C1 segment of cervical spinal cord (tissue), 14 donors: ENCODE measurements around the gene ARTN.

Source experiments
- DNase-seq, 14 donors: peaks; one replicate each; lab custom pipeline; 2025; lab: John Stamatoyannopoulos, UW

Gene ARTN, protein sequence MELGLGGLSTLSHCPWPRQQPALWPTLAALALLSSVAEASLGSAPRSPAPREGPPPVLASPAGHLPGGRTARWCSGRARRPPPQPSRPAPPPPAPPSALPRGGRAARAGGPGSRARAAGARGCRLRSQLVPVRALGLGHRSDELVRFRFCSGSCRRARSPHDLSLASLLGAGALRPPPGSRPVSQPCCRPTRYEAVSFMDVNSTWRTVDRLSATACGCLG

DNA sequence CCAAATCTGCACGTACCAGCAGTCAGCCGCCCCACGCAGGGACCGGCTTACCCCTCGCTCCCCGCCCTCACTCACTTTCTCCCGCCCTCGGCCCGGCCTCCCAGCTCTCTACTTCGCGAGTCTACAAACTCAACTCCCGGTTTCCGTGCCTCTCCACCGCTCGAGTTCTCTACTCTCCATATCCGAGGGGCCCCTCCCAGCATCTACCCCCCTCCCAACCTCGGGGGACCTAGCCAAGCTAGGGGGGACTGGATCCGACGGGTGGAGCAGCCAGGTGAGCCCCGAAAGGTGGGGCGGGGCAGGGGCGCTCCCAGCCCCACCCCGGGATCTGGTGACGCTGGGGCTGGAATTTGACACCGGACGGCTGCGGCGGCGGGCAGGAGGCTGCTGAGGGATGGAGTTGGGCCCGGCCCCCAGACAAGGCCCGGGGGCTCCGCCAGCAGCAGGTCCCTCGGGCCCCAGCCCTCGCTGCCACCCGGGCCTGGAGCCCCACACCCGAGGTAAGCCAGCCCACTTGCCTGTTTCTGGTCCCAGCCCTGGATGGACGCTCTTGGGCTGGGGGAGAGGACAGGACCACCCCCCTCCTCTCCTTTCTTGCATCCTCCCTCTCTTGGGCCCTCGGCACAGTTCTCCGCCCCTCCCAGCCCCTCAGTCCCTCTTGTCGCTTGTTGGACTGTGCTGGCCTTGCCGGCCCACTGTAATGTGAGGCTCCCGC is at the start of gene ARTN:
Gene ARTN, plus strand, starts transcription at position 416 of the 715 bp plus-strand sequence. CDS start 1,856 bp downstream, outside the sequence.
- DNase-seq, result no peak

DNA sequence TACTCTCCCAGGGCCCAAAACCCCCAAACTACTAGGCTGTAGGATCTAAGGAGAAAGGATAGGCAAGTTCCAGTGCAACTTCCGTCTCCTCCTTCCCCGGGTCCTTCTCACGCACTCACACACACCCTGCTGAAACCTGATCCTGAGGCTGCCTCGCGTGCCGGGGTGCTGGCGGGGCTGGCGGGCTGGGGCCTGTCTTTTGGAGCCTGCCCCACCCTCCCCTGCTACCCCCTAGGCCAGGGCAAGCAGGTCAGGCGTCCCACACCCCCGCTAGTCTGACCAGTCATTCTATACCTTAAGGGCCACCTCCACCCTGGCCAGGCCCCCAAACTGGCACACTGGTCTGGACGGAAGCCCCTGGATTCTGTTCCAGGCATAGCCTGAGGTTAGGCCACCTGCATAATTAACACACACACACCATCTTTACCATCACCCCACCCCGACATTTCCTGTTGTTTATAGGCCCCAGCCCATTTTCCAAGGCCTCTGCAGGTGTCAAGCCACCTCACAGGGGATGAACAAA is 48.3 kb upstream of the ARTN start:
- no peak for DNase-seq

DNA sequence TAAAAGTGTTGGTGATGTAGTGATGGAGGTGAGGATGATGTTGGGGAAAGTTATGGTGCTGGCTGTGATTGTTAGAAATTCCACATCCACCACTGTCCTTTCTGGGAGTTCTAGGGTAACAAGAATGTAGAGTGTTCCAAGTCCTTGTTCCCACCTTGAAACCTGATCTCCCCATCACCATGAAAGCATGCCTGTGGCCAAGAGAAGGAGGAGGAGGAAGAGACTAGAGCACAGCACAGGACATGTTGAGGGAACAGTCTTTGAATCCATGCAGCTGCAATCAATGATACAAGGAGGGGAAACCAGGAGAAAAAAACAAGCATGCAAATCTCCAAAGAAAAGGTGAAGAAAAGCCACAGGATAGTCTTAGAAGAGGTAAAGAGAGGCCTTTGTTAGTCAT is 45.9 kb upstream of the ARTN start:
- DNase-seq, result no peak

DNA sequence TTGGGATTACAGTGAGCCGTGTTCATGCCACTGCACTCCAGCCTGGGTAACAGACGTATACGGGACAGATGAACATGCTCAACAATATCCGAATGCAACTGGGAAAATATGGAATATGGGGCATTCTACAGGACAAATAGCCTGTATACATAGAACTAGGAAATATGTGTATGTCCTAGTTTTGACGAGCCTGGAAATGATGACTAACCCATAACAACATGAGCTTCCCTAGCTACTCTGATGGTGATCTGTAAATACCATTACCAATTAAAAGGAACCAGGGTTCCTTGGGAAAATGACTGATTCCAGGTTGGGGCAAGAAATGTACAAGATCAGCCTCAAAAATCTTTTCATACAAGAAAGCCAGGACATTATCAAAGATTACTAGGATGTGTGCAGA is 42.8 kb upstream of the ARTN start:
- no peak for DNase-seq

DNA sequence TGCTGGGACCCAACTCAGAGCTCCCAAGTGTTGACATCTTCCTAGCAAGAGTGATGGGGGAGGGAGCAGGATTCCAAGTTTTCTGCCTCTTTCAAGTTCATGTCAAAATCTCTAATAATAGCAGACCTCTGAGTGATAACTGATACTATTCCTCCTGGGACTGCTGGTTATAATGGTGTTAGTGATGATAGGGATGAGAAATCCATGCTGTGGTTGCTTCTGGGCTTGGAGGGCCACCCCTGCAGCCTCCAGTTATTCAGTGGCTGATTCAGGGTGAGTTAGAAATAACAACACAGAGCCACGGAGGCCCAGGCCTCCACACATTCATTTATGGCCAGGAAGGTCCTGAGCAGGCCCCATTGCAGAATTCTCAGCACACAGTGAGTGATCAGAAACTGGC is 40.6 kb upstream of the ARTN start:
- DNase-seq, result no peak

DNA sequence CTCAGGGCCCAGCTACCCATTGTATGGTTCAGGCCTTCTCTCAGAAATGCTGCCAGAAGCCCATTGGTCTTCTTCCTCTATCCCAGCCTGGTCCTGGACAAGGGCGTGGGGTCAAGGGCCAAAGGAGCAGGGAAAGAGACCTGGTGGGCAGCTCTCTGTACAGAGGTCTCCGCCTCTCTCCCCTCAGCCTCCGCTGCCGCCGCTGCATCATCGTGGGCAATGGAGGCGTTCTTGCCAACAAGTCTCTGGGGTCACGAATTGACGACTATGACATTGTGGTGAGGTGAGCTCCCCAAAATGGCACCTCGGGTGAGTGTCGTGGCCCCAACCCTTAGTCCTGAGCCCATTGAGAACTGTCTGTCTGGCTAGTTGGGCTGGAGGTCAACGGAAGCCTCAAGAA is 34.6 kb upstream of the ARTN start:
- no peak for DNase-seq

DNA sequence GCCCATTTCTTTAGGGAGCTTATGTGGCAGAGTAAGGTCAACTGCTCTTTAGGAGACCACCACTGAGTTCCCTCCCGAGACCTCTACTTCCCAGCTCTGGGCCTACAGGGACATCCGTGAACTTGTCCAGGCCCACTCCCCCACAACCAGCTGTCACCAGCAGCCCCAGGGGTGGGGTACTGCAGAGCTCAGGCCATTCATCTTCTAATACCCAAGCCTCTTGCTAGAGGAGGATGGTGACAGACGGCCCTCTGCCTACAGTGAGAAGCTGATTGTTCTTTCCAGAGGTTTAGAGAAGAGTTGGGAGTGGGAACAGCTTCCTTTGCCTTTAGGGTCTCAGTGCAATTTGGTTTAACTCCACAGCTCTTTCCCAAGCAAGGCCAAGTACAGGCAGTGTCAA is 33.2 kb upstream of the ARTN start:
- DNase-seq, result no peak

DNA sequence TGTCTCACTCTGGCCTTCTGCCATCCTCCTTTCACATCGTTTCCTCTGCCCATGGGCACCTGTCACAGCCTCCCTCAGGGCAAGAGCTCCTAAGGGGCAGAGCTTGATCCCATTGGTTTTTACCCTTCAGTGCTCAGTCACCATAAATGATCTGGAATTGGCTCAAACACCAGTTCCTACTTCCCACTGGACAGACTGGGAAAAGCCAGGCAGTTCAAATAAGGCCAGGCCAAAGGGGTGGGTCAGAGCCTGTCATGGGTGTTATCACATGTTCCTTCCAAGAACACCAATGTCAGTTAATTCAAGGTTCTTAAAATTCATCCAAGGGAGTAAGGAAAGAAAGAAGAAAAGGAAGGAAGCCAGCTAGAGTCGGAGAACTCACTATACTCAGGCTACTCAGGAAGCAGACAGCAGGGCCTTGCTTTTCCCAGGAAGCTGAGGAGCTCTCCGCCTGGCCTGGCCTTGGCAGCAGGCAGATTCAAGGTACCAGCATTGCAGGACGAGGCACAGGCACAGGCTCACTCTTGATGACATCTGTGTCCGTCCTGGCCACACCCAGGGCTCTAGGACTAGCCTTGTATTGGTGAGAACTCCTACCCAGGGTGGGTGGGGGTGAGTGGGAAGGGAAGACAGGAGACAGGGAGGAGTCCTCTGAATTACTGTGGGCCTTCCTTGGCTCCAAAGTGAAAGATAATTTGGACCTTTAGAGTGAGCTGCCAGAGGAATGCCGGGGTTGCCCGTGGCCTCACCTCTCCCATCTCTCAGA is 32.2 kb upstream of the ARTN start:
- no peak for DNase-seq

DNA sequence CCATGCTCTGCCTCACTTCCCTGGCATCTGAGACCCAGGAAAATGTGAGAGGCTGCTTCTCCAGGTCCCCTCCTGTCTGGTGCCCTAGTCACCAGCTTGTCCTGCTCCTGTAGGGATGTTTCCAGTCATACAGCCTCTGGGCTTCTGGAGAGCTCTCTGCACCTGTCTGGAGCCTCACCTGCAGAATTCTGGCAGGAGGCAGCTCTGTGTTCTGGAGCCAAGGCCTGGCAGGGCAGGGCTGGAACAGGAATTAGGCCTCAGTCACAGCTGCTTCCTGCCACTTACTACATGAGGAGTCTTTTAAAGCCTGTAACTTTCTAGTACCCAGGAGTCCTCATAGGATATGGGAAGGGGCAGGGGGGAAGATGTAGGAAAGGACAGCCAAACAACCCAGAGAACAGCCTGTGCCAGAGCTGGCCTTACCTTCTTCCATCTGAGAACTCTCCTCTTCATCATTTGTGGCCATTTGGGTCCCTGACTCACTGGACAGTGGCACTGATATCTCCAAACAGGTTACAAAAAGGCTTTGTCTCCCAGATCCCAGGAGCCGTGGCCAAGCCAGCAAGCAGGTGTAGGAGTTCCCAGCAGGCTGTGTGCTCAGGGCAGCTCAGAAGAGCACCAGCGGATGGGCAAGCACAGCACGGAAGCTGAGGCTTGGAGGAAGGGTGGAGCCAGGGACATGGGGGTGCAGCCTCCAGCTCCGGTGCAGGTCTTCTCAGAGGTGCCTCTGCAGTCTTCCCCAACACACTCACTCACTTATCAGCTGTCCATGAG is 31.4 kb upstream of the ARTN start:
- no peak for DNase-seq

DNA sequence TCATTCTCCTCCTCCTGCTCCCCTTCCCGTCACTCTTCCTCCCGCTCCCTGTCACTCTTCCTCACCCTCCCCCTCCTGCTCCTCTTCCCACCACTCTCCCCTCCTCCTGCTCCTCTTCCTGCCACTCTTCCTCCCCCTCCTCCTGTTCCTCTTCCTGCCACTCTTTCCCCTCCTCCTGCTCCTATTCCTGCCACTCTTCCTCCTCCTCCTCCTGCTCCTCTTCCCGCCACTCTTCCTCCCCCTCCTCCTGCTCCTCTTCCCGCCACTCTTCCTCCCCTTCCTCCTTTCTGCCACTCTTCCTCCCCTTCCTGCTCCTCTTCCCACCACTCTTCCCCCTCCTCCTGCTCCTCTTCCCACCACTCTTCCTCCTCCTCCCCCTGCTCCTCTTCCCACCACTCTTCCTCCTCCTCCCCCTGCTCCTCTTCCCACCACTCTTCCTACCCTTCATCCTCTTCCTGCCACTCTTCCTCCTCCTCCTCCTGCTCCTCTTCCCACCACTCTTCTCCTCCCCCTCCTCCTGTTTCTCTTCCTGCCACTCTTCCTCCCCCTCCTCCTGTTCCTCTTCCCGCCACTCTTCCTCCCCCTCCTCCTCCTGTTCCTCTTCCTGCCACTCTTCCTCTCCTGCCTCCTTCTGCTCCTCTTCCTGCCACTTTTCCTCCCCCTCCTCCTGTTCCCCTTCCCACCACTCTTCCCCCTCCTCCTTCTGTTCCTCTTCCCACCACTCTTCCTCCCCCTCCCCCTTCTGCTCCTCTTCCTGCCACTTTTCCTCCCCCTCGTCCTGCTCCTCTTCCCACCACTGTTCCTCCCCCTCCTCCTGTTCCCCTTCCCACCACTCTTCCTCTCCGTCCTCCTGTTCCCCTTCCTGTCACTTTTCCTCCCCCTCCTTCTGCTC is 28.7 kb upstream of the ARTN start:
- DNase-seq, result no peak

DNA sequence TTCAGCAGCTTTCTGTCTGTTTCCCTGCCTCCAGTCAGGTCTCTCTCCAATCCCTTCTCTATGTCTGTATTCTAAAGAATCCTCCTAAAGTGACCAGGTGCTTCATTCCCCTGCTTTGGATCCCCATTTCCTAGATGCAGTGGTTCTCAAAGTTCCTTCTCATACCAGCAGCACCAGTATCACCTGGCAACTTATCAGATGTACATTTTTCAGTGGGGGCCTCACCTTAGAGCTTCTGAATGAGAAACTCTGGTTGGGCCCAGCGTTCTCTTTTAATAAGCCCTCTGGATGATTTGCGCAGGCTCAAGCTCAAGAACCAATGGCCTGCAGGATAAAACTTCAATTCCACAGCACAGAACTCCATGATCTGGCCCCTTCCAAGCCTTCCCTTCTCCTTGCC is 25.4 kb upstream of the ARTN start:
- no peak for DNase-seq

DNA sequence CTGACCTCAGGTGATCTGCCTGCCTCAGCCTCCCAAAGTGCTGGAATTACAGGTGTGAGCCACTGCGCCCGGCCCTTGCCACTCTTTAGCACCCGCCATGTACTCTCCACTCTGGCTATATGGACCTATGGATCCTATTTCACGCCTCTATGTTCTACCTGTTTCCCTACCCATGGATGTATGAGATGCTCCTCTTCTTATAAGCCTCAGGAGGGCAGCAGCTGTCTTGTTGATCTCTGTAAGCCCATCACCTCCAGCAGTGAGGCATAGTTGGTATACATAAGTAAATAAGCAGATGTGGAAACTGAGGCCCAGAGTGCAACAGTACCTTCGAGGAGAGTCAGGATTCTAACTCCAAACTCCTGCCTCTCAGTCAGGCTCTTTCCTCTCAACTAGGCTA is 24.7 kb upstream of the ARTN start:
- DNase-seq, result no peak

DNA sequence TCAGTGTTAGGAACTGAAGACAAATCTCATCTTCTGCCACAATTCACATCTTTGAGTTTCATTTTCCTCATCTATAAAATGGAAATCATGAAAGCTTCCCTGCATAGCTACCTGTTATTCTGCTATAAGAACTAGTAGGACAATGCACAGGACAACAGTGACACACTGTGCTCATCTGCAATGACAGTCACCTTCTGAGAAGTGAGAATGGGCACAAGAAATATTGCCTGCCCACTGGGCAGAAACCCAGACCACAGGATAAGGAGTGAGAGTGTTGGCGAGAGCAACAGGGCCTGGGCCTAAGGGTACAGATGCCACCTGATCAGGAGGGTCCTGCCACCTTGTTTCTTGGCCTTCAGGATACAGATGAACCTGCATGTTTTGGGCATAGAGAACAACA is 23.3 kb upstream of the ARTN start:
- no peak for DNase-seq

DNA sequence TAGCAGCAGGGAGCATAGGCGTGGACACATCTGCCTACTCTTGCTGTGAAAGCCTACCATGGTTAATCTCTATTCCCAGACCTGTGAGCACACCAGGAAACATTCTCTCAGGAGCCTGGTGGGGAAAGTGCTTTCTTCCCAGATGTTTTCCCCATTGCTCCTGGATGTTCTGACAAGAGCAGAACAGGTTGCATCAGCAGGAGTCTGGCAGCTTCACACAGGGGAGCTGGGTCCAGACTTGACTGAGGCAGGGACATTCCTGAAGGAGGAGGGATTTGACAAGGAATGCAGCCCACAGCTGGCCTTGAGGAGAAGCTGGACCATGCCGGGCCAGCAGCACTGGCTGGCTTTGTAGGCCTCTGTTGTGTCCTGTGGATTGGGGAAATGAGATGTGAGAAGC is 21.0 kb upstream of the ARTN start:
- no peak for DNase-seq

DNA sequence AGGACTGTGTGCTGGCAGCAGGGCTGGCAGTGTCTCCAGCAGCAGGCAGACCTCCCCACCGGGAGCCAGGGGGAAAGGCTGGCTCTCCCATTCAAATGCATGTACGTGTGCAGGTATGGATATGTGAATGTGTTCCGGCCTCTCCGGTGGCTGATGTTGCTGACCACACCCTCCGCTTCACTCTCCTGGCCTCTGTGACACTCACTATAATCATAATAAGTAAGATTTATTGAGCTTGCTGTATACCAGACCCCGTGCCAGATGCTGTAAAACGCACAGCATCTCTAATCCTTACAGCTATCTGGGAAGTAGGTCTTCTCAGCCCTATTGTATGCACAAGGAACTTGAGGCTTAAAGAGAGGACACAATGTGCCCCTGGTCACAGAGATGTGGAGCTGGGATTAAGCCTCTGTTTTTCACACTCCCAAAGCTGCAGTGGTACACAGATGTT is 20.5 kb upstream of the ARTN start:
- no peak for DNase-seq

DNA sequence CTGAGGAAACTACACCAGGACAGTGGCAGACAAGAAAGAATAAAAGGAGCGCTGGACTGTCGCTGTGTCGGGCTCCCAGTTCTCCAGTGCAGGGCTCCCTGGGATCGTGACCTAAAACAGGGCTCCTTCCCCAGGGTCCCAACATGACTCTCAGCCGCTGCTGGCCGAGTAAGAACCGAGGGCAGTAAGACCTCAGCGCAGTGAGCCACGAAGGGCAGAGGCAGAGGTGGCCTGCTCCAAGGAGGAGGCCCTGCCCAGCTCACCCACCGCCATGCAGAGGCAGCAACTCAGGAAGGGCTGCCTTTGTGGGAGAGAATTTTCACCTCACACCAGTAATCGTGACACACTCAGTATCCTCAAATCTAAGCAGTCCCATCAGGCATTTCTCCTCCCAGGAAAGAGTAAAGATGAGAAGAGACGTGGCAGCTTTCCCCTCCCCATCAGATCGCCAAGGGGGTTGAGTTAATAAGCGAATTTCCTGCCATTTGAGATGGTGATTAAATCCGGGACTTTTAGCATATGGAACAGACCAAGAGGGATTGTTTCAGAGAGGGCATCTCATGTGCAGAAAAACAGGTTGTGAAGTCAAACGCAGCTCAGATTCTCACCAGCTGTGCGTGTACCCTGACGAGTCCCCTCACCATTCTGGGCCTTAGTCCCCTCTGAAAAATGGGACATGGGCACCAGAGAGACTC is 19.8 kb upstream of the ARTN start:
- DNase-seq, result no peak

DNA sequence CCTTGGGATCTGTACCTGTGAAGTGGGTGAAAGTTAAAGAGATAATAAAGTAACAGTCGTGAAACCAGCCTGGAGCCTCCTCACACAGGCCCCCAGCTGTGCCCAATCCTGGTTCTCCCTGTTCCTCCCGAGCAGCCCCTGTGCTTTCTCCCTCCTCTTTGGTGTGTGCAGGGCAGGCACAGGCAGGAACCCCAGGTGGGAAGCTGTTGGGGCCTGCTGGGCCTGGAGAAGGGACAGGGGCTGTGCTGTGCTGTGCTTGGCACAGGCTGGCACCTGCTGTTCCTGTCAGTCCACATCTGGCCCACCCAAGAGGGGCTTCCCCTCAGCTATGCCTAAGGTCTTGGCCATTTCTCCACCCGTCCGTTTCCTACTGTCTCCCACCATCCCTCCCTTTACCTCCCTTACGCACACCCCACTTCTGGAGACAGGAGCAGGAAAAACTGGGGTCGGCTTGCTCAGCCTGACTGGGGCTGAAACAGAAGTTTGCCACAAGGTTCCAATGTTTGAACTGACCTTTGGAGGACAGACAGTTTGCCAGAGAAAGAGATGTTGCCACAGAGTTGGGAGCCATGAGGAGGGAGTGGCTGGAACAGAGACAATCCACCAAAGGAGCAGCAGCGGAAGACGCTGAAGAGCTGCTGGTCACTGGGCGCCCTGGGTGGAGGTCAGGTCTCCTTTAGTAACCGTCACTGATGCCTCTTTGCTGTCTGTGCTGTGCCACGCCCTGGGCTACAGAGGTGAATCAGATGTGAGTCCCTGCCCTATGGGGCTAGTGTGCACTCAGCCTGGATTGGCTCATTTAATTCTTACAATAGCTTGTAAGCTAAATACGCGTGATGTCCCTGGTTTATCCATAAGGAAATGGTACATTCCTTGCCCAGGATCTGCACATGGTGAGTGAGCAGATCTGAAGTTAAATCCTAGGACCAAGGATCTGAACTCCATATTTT is 18.8 kb upstream of the ARTN start:
- DNase-seq, result no peak

DNA sequence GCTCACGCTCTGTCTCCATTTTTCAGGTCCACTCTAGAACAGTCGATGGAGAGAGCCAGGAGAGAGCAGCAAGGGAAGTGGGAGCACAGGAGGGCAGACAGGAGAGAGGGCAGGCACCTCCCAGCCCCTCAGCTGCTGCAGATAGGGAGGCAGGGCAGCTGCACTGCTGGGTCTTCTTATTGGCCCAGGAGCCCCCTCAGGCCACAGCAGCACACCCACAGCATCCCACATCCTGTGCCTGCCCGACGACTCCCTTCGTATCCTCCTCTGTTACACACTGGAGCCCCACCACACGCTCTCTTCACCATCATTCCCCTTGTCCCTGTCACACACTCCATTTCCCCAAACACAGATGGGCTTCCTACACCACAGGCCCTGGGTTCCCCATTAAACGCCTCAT is 13.7 kb upstream of the ARTN start:
- no peak for DNase-seq

DNA sequence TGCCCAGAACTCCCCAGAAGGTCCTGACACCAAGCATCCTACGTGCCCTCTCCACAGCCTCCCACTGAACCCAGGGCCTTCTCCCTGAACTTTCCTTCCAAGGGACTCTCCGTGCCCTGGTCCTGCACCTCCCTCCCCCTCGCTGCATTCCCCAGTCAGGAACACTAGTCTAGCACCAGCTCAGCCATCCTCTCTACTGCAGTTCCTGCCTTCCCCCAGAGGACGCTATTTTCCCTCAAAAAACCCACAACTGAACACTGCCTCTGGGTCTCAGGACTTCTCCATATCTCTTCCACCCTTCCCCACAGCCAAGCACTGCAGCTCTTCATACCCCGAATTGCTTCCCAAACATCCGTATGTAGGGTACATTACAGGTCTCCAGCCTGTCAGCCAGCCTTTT is 12.6 kb upstream of the ARTN start:
- DNase-seq, result no peak
